ENCODE measurements around the gene UFL1.
"Not testable (repeated sequence)": the region's sequence is repeated elsewhere in the genome, so short reads cannot be mapped to it uniquely, and the experiment has no call there.

Gene UFL1

DNA sequence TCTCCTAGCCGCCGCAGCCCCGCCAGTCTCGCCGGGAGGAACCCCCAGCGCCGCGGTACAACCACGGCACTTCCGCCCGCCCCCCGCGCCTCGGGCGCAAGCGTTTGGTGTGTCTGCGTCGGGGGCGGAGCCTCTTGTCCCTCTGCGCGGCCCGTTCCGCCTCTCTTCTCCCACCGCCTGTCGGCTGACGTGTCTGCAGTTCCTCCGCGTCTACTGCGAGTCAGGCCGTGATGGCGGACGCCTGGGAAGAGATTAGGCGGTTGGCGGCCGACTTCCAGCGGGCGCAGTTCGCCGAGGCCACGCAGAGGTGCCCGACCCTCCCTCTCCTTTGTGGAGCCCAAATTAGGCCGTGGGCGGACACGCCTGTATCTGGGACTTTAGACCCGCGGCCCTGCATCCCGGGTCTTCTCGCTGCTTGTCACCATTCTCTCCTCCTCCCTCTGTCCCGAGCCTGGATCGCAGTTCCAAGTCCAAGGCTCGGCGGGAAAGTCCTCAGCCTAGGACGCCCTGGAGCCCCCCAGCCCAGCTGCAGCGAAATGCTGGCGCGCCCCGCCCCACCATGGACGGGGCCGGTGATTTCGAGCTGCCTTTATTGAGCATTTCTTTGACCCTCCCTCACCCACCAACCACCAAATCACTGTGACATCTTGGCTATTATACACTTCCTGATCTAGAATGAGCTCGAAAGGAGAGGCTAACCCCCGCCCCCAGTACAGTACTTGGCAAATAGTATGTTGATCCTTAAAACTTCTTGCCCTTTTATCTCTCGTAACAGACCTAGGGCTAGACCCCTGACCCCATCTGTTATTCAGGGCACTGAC, at the start of gene UFL1:
Gene UFL1, plus strand, starts transcription at position 163 of the 821 bp plus-strand sequence. Its CDS starts 68 bp downstream, at position 231.
- peak; percentile 58 for DNase-seq (ENCODE audit: low spot score)

DNA sequence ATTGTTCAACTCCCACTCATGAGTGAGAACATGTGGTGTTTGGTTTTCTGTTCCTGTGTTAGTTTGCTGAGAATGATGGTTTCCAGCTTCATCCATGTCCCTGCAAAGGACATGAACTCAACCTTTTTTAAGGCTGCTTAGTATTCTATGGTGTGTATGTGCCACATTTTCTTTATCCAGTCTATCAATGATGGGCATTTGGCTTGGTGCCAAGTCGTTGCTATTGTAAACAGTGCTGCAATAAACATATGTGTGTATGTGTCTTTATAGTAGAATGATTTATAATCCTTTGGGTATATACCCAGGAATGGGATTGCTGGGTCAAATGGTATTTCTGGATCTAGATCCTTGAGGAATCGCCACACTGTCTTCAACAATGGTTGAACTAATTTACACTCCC, 49.3 kb upstream of the UFL1 start:
- DNase-seq (ENCODE audit: low spot score), result not testable (repeated sequence)

DNA sequence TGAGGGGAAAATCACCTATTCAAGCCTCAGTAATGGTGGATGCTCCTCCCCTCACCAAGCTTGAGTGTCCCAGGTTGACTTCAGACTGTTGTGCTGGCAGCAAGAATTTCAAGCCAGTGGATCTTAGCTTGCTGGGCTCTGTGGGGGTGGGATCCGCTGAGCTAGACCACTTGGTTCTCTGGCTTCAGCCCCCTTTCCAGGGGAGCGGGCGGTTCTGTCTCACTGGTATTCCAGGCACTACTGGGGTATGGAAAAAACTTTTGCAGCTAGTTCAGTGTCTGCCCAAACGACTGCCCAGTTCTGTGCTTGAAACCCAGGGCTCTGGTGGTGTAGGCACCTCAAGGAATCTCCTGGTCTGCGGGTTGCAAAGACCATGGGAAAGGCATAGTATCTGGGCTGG, 42.9 kb upstream of the UFL1 start:
- DNase-seq (ENCODE audit: low spot score), result no peak

GRCh38 chr6:96491926-96492325, 29.7 kb upstream of the UFL1 start:
- no peak for DNase-seq (ENCODE audit: low spot score)

DNA sequence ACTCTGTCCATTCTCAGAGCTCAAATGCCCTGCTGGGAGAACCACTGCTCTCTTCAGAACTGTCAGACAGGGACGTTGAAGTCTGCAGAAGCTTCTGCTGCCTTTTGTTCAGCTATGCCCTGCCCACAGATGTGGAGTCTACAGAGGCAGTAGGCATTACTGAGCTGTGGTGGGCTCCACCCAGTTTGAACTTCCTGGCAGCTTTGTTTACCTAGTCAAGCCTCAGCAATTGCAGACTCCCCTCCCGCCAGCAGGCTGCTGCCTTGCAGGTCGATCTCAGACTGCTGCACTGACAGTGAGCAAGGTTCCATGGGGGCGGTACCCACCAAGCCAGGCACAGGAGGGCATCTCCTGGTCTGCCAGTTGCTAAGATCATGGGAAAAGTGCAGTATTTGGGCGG, 21.8 kb upstream of the UFL1 start:
- no peak for DNase-seq (ENCODE audit: low spot score)

DNA sequence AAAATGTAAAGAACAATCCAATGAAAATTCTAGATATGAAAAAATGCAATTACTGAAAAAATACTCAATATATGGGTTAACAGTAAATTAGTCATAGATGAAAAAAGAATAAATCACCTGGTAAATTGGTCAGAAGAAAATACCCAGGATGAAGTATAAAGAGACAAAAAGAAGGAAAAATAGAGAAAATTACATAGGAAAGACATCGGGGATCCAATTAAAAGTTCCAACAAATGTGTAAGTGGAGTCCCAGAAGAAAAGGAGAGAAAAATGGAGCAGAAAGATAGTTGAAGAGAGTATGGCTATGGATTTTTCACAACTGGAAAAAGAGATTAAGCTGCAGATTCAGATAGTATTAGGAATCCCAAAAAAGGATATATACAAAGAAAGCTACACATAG, 18.7 kb upstream of the UFL1 start:
- no peak for DNase-seq (ENCODE audit: low spot score)

- DNase-seq (ENCODE audit: low spot score), result no peak
Observed at GRCh38 chr6:96505363-96505762, 16.2 kb upstream of the UFL1 start.

DNA sequence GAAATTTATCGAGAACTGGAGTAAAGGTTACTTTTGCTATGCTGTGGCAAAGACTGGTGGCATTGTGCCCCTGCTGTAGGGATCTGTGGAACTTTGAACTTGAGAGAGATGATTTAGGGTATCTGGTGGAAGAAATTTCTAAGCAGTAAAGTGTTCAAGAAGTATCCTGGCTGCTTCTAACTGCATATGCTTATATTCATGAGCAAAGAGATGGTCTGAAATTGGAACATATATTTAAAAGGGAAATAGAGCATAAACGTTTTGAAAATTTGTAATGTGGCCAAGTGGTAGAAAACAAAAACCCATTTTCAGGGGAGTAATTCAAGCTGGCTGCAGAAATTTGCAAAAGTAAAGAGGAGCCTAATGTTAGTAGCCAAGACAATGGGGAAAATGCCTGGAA, 12.3 kb upstream of the UFL1 start:
- DNase-seq (ENCODE audit: low spot score), result no peak

GRCh38 chr6:96520171-96521115, 1.2 kb upstream of the UFL1 start:
- DNase-seq (ENCODE audit: low spot score), result no peak

DNA sequence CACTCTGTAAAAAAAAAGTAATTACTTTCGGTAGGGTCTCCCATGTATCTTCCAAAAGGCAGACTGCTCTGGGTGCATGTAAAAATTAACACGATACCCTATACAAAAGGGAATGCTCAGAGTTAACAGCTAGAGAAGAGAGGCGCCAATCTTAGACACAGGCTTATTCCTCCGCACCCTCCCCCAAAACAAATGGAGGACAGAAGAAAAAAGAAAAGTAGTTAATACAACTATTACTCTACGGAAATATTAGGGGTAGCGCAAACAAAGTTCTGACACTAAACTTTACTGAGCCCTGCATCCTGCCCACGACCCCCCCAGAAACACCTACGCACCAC, 331 bp upstream of the UFL1 start:
- no peak for DNase-seq (ENCODE audit: low spot score)

GRCh38 chr6:96522465-96523009, 931 bp downstream of the UFL1 start:
- DNase-seq (ENCODE audit: low spot score), result no peak

DNA sequence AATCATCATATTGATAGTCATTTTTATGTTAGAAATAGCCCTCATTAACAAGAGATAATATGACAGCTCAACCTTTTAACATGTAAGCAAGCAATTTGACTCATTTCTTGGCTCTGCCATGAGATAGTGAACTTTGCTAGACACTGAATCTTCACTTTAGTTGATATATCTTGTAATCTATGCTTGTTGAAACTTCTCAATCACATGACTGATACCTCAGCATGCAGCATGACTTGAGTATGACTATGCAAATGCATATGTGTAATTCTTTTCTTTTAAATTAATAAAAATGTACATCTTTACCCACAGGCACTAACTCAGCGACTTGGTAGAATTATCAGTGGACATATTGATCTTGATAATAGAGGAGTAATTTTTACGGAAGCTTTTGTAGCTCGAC, 6.6 kb downstream of the UFL1 start:
- no peak for DNase-seq (ENCODE audit: low spot score)

- DNase-seq (ENCODE audit: low spot score), result no peak
Observed at GRCh38 chr6:96532399-96532798, 10.8 kb downstream of the UFL1 start.

- DNase-seq (ENCODE audit: low spot score), result no peak
Observed at GRCh38 chr6:96537726-96538125, 16.1 kb downstream of the UFL1 start.

DNA sequence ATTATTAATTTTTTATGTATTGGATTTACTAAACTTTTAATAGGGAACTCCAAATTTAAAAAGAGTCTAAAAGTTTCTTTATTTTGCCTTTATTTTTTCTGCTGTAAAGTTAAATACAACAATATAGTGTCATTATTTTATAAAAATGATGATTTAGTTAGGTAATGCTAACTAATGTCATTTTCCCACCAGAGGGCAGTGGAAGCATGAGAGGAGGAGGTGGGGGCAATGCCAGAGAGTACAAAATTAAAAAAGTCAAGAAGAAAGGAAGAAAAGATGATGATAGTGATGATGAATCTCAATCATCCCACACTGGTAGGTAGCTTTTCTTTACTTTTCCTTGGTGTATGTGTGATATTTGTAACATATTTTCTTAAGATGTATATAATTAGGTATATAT, 21.1 kb downstream of the UFL1 start:
- no peak for DNase-seq (ENCODE audit: low spot score)

DNA sequence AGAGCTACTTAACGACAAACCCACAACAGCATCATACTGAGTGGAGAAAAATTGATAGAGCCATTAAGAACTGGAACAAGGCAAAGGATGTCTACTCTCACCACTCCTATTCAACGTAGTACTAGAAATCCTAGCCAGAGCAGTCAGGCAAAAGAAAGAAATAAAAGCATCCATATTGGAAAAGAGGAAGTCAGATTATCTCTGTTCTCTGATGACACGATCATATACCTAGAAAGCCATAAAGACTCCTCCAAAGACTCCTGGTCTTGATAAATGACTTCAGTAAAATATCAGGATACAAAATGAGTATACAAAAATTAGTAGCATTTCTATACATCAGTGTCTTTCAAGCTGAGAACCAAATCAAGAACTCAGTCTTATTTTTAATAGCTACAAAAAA, 24.3 kb downstream of the UFL1 start:
- DNase-seq (ENCODE audit: low spot score), result no peak

DNA sequence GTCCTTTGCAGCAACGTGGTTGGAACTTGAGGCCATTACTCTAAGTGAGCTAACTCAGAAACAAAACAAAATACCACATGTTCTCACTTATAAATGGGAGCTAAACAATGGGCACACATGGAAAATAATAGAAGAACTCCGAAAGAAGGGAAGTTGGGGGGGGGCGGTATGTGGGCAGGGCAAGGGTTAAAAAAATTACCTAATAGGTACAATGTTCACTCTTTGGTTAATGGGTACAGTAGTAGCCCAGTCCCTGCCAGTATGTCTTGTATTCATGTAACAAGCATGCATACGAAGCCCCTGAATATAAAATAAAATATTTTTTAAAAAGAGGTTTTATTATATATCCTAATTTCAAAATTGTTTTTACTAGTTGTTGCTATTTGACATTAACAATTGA, 26.0 kb downstream of the UFL1 start:
- no peak for DNase-seq (ENCODE audit: low spot score)

DNA sequence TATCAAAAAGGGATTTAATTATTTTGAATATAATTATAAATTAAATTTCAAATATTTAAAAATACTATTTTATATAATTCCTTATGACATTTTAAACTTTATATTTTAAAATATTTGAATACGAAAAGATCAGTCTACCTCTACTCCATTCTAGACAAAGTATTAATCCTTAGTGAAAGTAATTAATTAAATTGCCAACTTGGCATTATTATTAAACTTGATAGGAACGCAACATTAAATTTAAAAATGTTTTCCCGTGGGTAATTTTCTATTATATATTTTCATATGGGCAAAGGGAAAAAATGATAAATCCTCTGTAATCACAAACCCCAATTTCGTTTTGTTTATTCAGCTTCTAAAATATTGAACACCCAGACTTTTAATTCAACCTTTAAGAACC, 33.0 kb downstream of the UFL1 start:
- DNase-seq (ENCODE audit: low spot score), result no peak

GRCh38 chr6:96559740-96560139, 38.1 kb downstream of the UFL1 start:
- DNase-seq (ENCODE audit: low spot score), result not testable (repeated sequence)

- no peak for DNase-seq (ENCODE audit: low spot score)
Observed at GRCh38 chr6:96562886-96563285, 41.3 kb downstream of the UFL1 start, which contains the start of gene FHL5. Gene FHL5, plus strand, starts transcription at chr6:96563128. Its CDS starts 40,486 bp downstream, at chr6:96603614.

DNA sequence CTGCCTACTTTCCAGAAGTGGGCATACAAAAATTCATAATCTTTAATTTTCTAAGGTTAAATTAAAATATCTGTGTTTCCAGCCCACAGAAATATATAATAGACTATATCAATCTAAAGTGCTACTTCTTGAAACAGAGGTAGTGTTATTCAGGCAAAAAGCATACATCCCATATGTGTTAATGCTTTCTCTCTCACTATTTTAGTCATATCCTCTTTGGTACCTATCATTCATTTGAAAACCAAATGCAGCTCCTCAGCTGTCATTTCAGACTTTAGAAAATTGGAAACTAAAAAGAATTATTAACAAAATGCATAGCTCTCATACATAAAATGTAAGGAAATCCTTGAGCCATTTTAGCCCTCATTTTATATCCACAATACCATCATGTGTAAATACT, 42.2 kb downstream of the UFL1 start:
- DNase-seq (ENCODE audit: low spot score), result no peak

DNA sequence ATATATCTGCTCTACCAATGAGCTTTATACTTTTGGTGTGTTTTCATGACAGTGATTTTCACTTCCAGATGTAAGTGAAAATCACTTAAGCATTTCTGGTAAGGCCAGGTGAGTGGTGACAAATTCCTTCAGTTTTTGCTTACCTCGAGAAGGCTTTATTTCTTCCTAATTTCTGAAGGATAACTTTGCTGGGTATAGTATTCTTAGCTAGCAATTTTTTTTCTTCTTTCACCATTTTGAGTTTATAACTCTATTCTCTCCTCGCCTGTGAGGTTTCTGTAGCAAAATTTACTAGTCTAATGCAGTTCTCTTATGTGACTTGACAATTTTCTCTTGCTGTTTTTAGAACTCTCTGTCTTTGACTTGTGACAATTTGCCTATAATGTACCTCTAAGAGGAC, 48.4 kb downstream of the UFL1 start:
- no peak for DNase-seq (ENCODE audit: low spot score)

GRCh38 chr6:96571551-96571950, 49.9 kb downstream of the UFL1 start:
- no peak for DNase-seq (ENCODE audit: low spot score)
